GM18505 (cell line): ENCODE measurements around the gene SH2D2A.

ENCODE experiments used
- ATAC-seq: cut with Tn5 transposase; IDR thresholded peaks from one replicate; pipeline ENCODE4 v1.9.1; 2021; ENCODE audit not compliant: unreplicated experiment
- POLR2A ChIP-seq: IDR thresholded peaks from 4 replicates; pipeline ENCODE4 v1.6.1; 2011; ENCODE audit warnings: borderline replicate concordance; ENCODE audit not compliant: insufficient read depth, insufficient read length; ENCODE audit errors: extremely low read depth

SH2D2A gene

GRCh38 chr1:156797212-156797871 lies 19.3 kb downstream of the SH2D2A start:
- ATAC-seq, result no peak
- no peak for TF ChIP-seq POLR2A

- ATAC-seq, result no peak
- TF ChIP-seq POLR2A, result no peak
Observed at GRCh38 chr1:156796340-156797097, 20.1 kb downstream of the SH2D2A start.

- no peak for ATAC-seq
- TF ChIP-seq POLR2A, result no peak
Observed at GRCh38 chr1:156795787-156796186, 20.9 kb downstream of the SH2D2A start.

GRCh38 chr1:156795374-156795733 lies 21.3 kb downstream of the SH2D2A start:
- ATAC-seq, result no peak
- no peak for TF ChIP-seq POLR2A

GRCh38 chr1:156794506-156795373 lies 21.9 kb downstream of the SH2D2A start:
- no peak for ATAC-seq
- no peak for TF ChIP-seq POLR2A

- no peak for TF ChIP-seq POLR2A
- ATAC-seq, result no peak
Observed at GRCh38 chr1:156789621-156790318, 26.9 kb downstream of the SH2D2A start.

- no peak for TF ChIP-seq POLR2A
- ATAC-seq, result no peak
Observed at GRCh38 chr1:156788136-156788535, 28.5 kb downstream of the SH2D2A start.

GRCh38 chr1:156786640-156787039 lies 30.0 kb downstream of the SH2D2A start:
- TF ChIP-seq POLR2A, result no peak

GRCh38 chr1:156785458-156785857 lies 31.2 kb downstream of the SH2D2A start:
- ATAC-seq, result no peak
- TF ChIP-seq POLR2A, result no peak

More at GRCh38 chr1:156786640-156787039, 30.0 kb downstream of the SH2D2A start:
- no peak for ATAC-seq

GRCh38 chr1:156781585-156782186 lies 35.0 kb downstream of the SH2D2A start:
- ATAC-seq, result no peak
- TF ChIP-seq POLR2A, result no peak

- no peak for TF ChIP-seq POLR2A
- no peak for ATAC-seq
Observed at GRCh38 chr1:156777573-156777972, 39.1 kb downstream of the SH2D2A start.

- ATAC-seq, result no peak
- no peak for TF ChIP-seq POLR2A
Observed at GRCh38 chr1:156776942-156777341, 39.7 kb downstream of the SH2D2A start.

- TF ChIP-seq POLR2A, result no peak
Observed at GRCh38 chr1:156775799-156776198, 40.8 kb downstream of the SH2D2A start.

GRCh38 chr1:156773607-156774006 lies 43.0 kb downstream of the SH2D2A start:
- no peak for TF ChIP-seq POLR2A
- no peak for ATAC-seq

More at GRCh38 chr1:156775799-156776198, 40.8 kb downstream of the SH2D2A start:
- no peak for ATAC-seq
